Activated naive CD8-positive, alpha-beta T cell treated with anti-CD3 and anti-CD28 coated beads for 36 hours (primary cell): ENCODE data around the gene RLN2. TPM values are rescaled to one million over a fixed set of nuclear protein-coding genes. Genes with fewer than 3 reads are reported as not detected.

Source experiments
- DNase-seq: peaks from one replicate; pipeline ENCODE4 v3.0.0; 2021
- H3K27ac Mint-ChIP-seq: one replicate; pipeline ENCODE4 v1.8.0; 2022; ENCODE audit warnings: mild to moderate bottlenecking, moderate library complexity, mixed read lengths
- H3K27me3 Mint-ChIP-seq: one replicate; pipeline ENCODE4 v1.8.0; 2022; ENCODE audit warnings: mild to moderate bottlenecking, mixed read lengths
- H3K36me3 Mint-ChIP-seq: one replicate; pipeline ENCODE4 v1.8.0; 2021; ENCODE audit warnings: mild to moderate bottlenecking, mixed read lengths
- H3K4me1 Mint-ChIP-seq: one replicate; pipeline ENCODE4 v1.8.0; 2021; ENCODE audit warnings: mixed read lengths
- H3K4me3 Mint-ChIP-seq: one replicate; pipeline ENCODE4 v1.8.0; 2022; ENCODE audit warnings: mild to moderate bottlenecking, moderate library complexity, mixed read lengths
- H3K9me3 Mint-ChIP-seq: one replicate; pipeline ENCODE4 v1.8.0; 2022; ENCODE audit warnings: mixed read lengths
- total RNA-seq, 2 experiments: library from RNA; stranded (reverse); gene quantifications; one replicate each; pipeline ENCODE4 v1.2.3, GENCODE V29; 2021

The RLN2 gene
- total RNA-seq, 2 experiments from 2014 or later, result 2.8 to 5.1 TPM

- H3K9me3 Mint-ChIP-seq, result no peaks in the 10 kb centered on the region
- no peak for DNase-seq
- no peak overlapping the region for H3K4me3 Mint-ChIP-seq
- no peaks in the 10 kb centered on the region for H3K36me3 Mint-ChIP-seq
- no peaks in the 10 kb centered on the region for H3K27me3 Mint-ChIP-seq
- peaks cover 24% of the 10 kb centered on the region for H3K4me1 Mint-ChIP-seq
- no peak overlapping the region for H3K27ac Mint-ChIP-seq
Observed at GRCh38 chr9:5305741-5306140, 1.2 kb upstream of the RLN2 start.

- Mint-ChIP-seq H3K27ac (peak overlapping the region; percentile 69), H3K9me3 (peaks cover 8% of the 10 kb centered on the region), H3K36me3 (peaks cover 11% of the 10 kb centered on the region), H3K27me3 (no peaks in the 10 kb centered on the region), H3K4me3 (peak overlapping the region; percentile 43), H3K4me1 (peaks cover 28% of the 10 kb centered on the region)
- peak; percentile 2 for DNase-seq
Observed at GRCh38 chr9:5301544-5301943, 3.0 kb downstream of the RLN2 start.

GRCh38 chr9:5292141-5292540 is 12.4 kb downstream of the RLN2 start:
- H3K9me3 Mint-ChIP-seq, result peaks cover 34% of the 10 kb centered on the region
- no peaks in the 10 kb centered on the region for H3K4me1 Mint-ChIP-seq

GRCh38 chr9:5288591-5288990 is 15.9 kb downstream of the RLN2 start:
- H3K4me3 Mint-ChIP-seq, result no peak overlapping the region
- H3K9me3 Mint-ChIP-seq, result peaks cover 14% of the 10 kb centered on the region
- peaks cover 2% of the 10 kb centered on the region for H3K36me3 Mint-ChIP-seq

More at GRCh38 chr9:5292141-5292540, 12.4 kb downstream of the RLN2 start:
- H3K27ac Mint-ChIP-seq, result no peak overlapping the region
- DNase-seq, result no peak
- peaks cover 23% of the 10 kb centered on the region for H3K36me3 Mint-ChIP-seq
- H3K4me3 Mint-ChIP-seq, result no peak overlapping the region
- H3K27me3 Mint-ChIP-seq, result no peaks in the 10 kb centered on the region

GRCh38 chr9:5286262-5286661 is 18.3 kb downstream of the RLN2 start:
- Mint-ChIP-seq H3K9me3 (peaks cover 16% of the 10 kb centered on the region), H3K27me3 (no peaks in the 10 kb centered on the region), H3K4me3 (no peak overlapping the region), H3K36me3 (no peaks in the 10 kb centered on the region), H3K27ac (no peak overlapping the region), H3K4me1 (peaks cover 4% of the 10 kb centered on the region)
- DNase-seq, result no peak

More at GRCh38 chr9:5288591-5288990, 15.9 kb downstream of the RLN2 start:
- no peak for DNase-seq
- H3K27ac Mint-ChIP-seq, result no peak overlapping the region
- H3K4me1 Mint-ChIP-seq, result peaks cover 4% of the 10 kb centered on the region
- no peaks in the 10 kb centered on the region for H3K27me3 Mint-ChIP-seq

GRCh38 chr9:5278486-5278885 is 26.0 kb downstream of the RLN2 start:
- no peak overlapping the region for H3K4me3 Mint-ChIP-seq
- H3K9me3 Mint-ChIP-seq, result peaks cover 5% of the 10 kb centered on the region
- peaks cover 5% of the 10 kb centered on the region for H3K27me3 Mint-ChIP-seq
- no peak for DNase-seq
- peaks cover 3% of the 10 kb centered on the region for H3K36me3 Mint-ChIP-seq
- H3K27ac Mint-ChIP-seq, result no peak overlapping the region
- no peaks in the 10 kb centered on the region for H3K4me1 Mint-ChIP-seq

- no peaks in the 10 kb centered on the region for H3K27me3 Mint-ChIP-seq
- peaks cover 3% of the 10 kb centered on the region for H3K36me3 Mint-ChIP-seq
- no peak for DNase-seq
- no peaks in the 10 kb centered on the region for H3K4me1 Mint-ChIP-seq
- peaks cover 3% of the 10 kb centered on the region for H3K9me3 Mint-ChIP-seq
- no peak overlapping the region for H3K27ac Mint-ChIP-seq
- no peak overlapping the region for H3K4me3 Mint-ChIP-seq
Observed at GRCh38 chr9:5274770-5275169, 29.7 kb downstream of the RLN2 start.

GRCh38 chr9:5269249-5269715 is 35.2 kb downstream of the RLN2 start:
- H3K27me3 Mint-ChIP-seq, result no peaks in the 10 kb centered on the region

GRCh38 chr9:5265939-5266338 is 38.6 kb downstream of the RLN2 start:
- H3K4me1 Mint-ChIP-seq, result peaks cover 17% of the 10 kb centered on the region

More at GRCh38 chr9:5269249-5269715, 35.2 kb downstream of the RLN2 start:
- Mint-ChIP-seq H3K27ac (no peak overlapping the region), H3K4me1 (peaks cover 8% of the 10 kb centered on the region), H3K36me3 (no peaks in the 10 kb centered on the region), H3K9me3 (no peaks in the 10 kb centered on the region), H3K4me3 (no peak overlapping the region)
- no peak for DNase-seq

GRCh38 chr9:5264219-5264595 is 40.3 kb downstream of the RLN2 start:
- peaks cover 7% of the 10 kb centered on the region for H3K9me3 Mint-ChIP-seq
- no peaks in the 10 kb centered on the region for H3K36me3 Mint-ChIP-seq
- H3K4me1 Mint-ChIP-seq, result peaks cover 17% of the 10 kb centered on the region
- no peak overlapping the region for H3K4me3 Mint-ChIP-seq
- H3K27ac Mint-ChIP-seq, result no peak overlapping the region
- no peak for DNase-seq
- no peaks in the 10 kb centered on the region for H3K27me3 Mint-ChIP-seq

More at GRCh38 chr9:5265939-5266338, 38.6 kb downstream of the RLN2 start:
- Mint-ChIP-seq H3K4me3 (no peak overlapping the region), H3K9me3 (peaks cover 1% of the 10 kb centered on the region), H3K27me3 (no peaks in the 10 kb centered on the region), H3K36me3 (no peaks in the 10 kb centered on the region), H3K27ac (no peak overlapping the region)
- DNase-seq, result no peak

- DNase-seq, result no peak
- no peak overlapping the region for H3K4me3 Mint-ChIP-seq
- peaks cover 7% of the 10 kb centered on the region for H3K9me3 Mint-ChIP-seq
- H3K27me3 Mint-ChIP-seq, result no peaks in the 10 kb centered on the region
- H3K36me3 Mint-ChIP-seq, result no peaks in the 10 kb centered on the region
- H3K27ac Mint-ChIP-seq, result no peak overlapping the region
- H3K4me1 Mint-ChIP-seq, result peaks cover 17% of the 10 kb centered on the region
Observed at GRCh38 chr9:5263351-5264218, 40.9 kb downstream of the RLN2 start.

Other genes starting within 250 kb of the RLN2 start
- not detected for gene INSL6, start 119.1 kb downstream of the RLN2 start, total RNA-seq
- not detected for gene INSL4, start 73.3 kb downstream of the RLN2 start, total RNA-seq
- 1 to 10 TPM in 1 of 2 experiments, under 1 TPM in 1; 0.91 to 1.1 TPM for gene RLN1, start 35.2 kb upstream of the RLN2 start, total RNA-seq
- 10 to 100 TPM; 27.3 to 27.5 TPM for gene PLGRKT, start 133.2 kb upstream of the RLN2 start, total RNA-seq
- gene CD274, start 145.8 kb upstream of the RLN2 start, total RNA-seq, result 10 to 100 TPM; 22.0 to 24.6 TPM
- gene PDCD1LG2, start 205.8 kb upstream of the RLN2 start, total RNA-seq, result under 1 TPM in 1 of 2 experiments, not detected in 1; 0.08 TPM